Activated CD4-positive, alpha-beta T cell treated with anti-CD3 and anti-CD28 coated beads, Interleukin-2, amount 10 ng/mL, durations not matched to agents 7 days and 5 days (primary cell): ENCODE measurements around the gene GYG2. TPM values are rescaled to one million over a fixed set of nuclear protein-coding genes. Genes with fewer than 3 reads are reported as not detected.
"Not testable (repeated sequence)": the region's sequence is repeated elsewhere in the genome, so short reads cannot be mapped to it uniquely, and the experiment has no call there.

ENCODE experiments used
- CTCF ChIA-PET: fragments of 350-600 bp; sonication (Branson Sonifier 250); formaldehyde crosslinking; loops from one replicate; lab custom pipeline; 2021; ENCODE audit warnings: antibody characterized with exemption; lab: Charles Lee
- POLR2A ChIA-PET: fragments of 350-600 bp; sonication (Branson Sonifier 250); formaldehyde crosslinking; loops from one replicate; lab custom pipeline; 2021; ENCODE audit warnings: antibody characterized with exemption; lab: Charles Lee
- DNase-seq: peaks from one replicate; pipeline ENCODE4 v3.0.0-alpha.2; 2020
- H3K27ac Mint-ChIP-seq: one replicate; pipeline ENCODE4 v1.8.0; 2021; ENCODE audit warnings: mild to moderate bottlenecking, moderate library complexity, mixed read lengths
- H3K27me3 Mint-ChIP-seq: one replicate; pipeline ENCODE4 v1.8.0; 2021; ENCODE audit warnings: mixed read lengths
- H3K36me3 Mint-ChIP-seq: one replicate; pipeline ENCODE4 v1.8.0; 2021; ENCODE audit warnings: low read depth, mixed read lengths
- H3K4me1 Mint-ChIP-seq: one replicate; pipeline ENCODE4 v1.8.0; 2021; ENCODE audit warnings: mixed read lengths
- H3K4me3 Mint-ChIP-seq: one replicate; pipeline ENCODE4 v1.8.0; 2021; ENCODE audit warnings: mild to moderate bottlenecking, moderate library complexity, mixed read lengths
- H3K9me3 Mint-ChIP-seq: one replicate; pipeline ENCODE4 v1.8.0; 2021; ENCODE audit warnings: mixed read lengths
- total RNA-seq, 2 experiments: library from RNA; stranded (reverse); gene quantifications; one replicate each; pipeline ENCODE4 v1.2.3, GENCODE V29; 2021

Gene GYG2
- total RNA-seq: not detected

- ChIA-PET POLR2A (no interaction called here), CTCF (no interaction called here)
- H3K36me3 Mint-ChIP-seq: no peaks in the 10 kb centered on the region
- H3K9me3 Mint-ChIP-seq: no peaks in the 10 kb centered on the region
- no peak within 1 kb of the TSS for H3K4me3 Mint-ChIP-seq
- no peak for DNase-seq
- H3K4me1 Mint-ChIP-seq: no peaks in the 10 kb centered on the region
- H3K27me3 Mint-ChIP-seq: peaks cover 2% of the 10 kb centered on the region
- H3K27ac Mint-ChIP-seq: no peak within 1 kb of the TSS
Observed at GRCh38 chrX:2828344-2828958, at the start of gene GYG2. TSS of gene GYG2 (plus strand) at chrX:2828930. CDS start at chrX:2830189, 1,259 bp downstream.

GRCh38 chrX:2780472-2781225, 48.1 kb upstream of the GYG2 start:
- DNase-seq, H3K36me3 Mint-ChIP-seq, H3K4me3 Mint-ChIP-seq, CTCF ChIA-PET, POLR2A ChIA-PET, H3K27me3 Mint-ChIP-seq, H3K9me3 Mint-ChIP-seq, H3K27ac Mint-ChIP-seq: not testable (repeated sequence)
- H3K4me1 Mint-ChIP-seq: peaks cover 10% of the 10 kb centered on the region

GRCh38 chrX:2781226-2781571, 47.5 kb upstream of the GYG2 start:
- ChIA-PET POLR2A (no interaction called here), CTCF (no interaction called here)
- DNase-seq: no peak
- Mint-ChIP-seq H3K4me1 (peaks cover 10% of the 10 kb centered on the region), H3K9me3 (no peaks in the 10 kb centered on the region), H3K36me3 (no peaks in the 10 kb centered on the region), H3K27me3 (peaks cover 7% of the 10 kb centered on the region), H3K4me3 (no peak overlapping the region), H3K27ac (no peak overlapping the region)

GRCh38 chrX:2781698-2782097, 47.0 kb upstream of the GYG2 start:
- CTCF ChIA-PET: no interaction called here
- DNase-seq: no peak
- Mint-ChIP-seq H3K4me1 (peaks cover 10% of the 10 kb centered on the region), H3K4me3 (no peak overlapping the region), H3K9me3 (no peaks in the 10 kb centered on the region), H3K27me3 (peaks cover 7% of the 10 kb centered on the region), H3K36me3 (no peaks in the 10 kb centered on the region), H3K27ac (no peak overlapping the region)
- POLR2A ChIA-PET: no interaction called here

- Mint-ChIP-seq H3K9me3 (no peaks in the 10 kb centered on the region), H3K27me3 (peaks cover 5% of the 10 kb centered on the region), H3K27ac (no peak overlapping the region), H3K4me3 (no peak overlapping the region), H3K36me3 (no peaks in the 10 kb centered on the region), H3K4me1 (peaks cover 10% of the 10 kb centered on the region)
- no peak for DNase-seq
- ChIA-PET POLR2A (no interaction called here), CTCF (no interaction called here)
Observed at GRCh38 chrX:2782171-2782570, 46.6 kb upstream of the GYG2 start.

GRCh38 chrX:2782778-2783177, 46.0 kb upstream of the GYG2 start:
- no peaks in the 10 kb centered on the region for H3K36me3 Mint-ChIP-seq
- no peak overlapping the region for H3K4me3 Mint-ChIP-seq
- POLR2A ChIA-PET: no interaction called here
- CTCF ChIA-PET: interaction anchor here (0.6 kb wide), 1 partner anchor 133 kb away, joined by 4 read pairs; no protein-coding TSS in a partner anchor
- H3K27ac Mint-ChIP-seq: no peak overlapping the region
- peaks cover 10% of the 10 kb centered on the region for H3K4me1 Mint-ChIP-seq
- no peak for DNase-seq
- H3K27me3 Mint-ChIP-seq: peaks cover 4% of the 10 kb centered on the region
- no peaks in the 10 kb centered on the region for H3K9me3 Mint-ChIP-seq

GRCh38 chrX:2784026-2784425, 44.7 kb upstream of the GYG2 start:
- CTCF ChIA-PET: no interaction called here
- Mint-ChIP-seq H3K27ac (no peak overlapping the region), H3K36me3 (no peaks in the 10 kb centered on the region), H3K4me3 (no peak overlapping the region), H3K27me3 (peaks cover 4% of the 10 kb centered on the region), H3K9me3 (no peaks in the 10 kb centered on the region), H3K4me1 (peaks cover 10% of the 10 kb centered on the region)
- POLR2A ChIA-PET: no interaction called here
- DNase-seq: no peak

GRCh38 chrX:2785538-2785937, 43.2 kb upstream of the GYG2 start:
- ChIA-PET CTCF (interaction anchor here (0.9 kb wide), 1 partner anchor 16 kb away, joined by 4 read pairs; no protein-coding TSS in a partner anchor), POLR2A (no interaction called here)
- no peak overlapping the region for H3K27ac Mint-ChIP-seq
- no peak overlapping the region for H3K4me3 Mint-ChIP-seq
- H3K9me3 Mint-ChIP-seq: no peaks in the 10 kb centered on the region
- H3K27me3 Mint-ChIP-seq: peaks cover 2% of the 10 kb centered on the region
- H3K4me1 Mint-ChIP-seq: peaks cover 10% of the 10 kb centered on the region
- no peak for DNase-seq
- no peaks in the 10 kb centered on the region for H3K36me3 Mint-ChIP-seq

- H3K36me3 Mint-ChIP-seq: no peaks in the 10 kb centered on the region
- no peak for DNase-seq
- H3K9me3 Mint-ChIP-seq: no peaks in the 10 kb centered on the region
- peaks cover 2% of the 10 kb centered on the region for H3K27me3 Mint-ChIP-seq
- H3K27ac Mint-ChIP-seq: no peak overlapping the region
- H3K4me1 Mint-ChIP-seq: no peaks in the 10 kb centered on the region
- no peak overlapping the region for H3K4me3 Mint-ChIP-seq
- CTCF ChIA-PET: no interaction called here
- POLR2A ChIA-PET: no interaction called here
Observed at GRCh38 chrX:2788980-2789379, 39.8 kb upstream of the GYG2 start.

- ChIA-PET POLR2A (no interaction called here), CTCF (no interaction called here)
- Mint-ChIP-seq H3K4me1 (no peaks in the 10 kb centered on the region), H3K36me3 (no peaks in the 10 kb centered on the region), H3K27me3 (peaks cover 2% of the 10 kb centered on the region), H3K4me3 (no peak overlapping the region), H3K27ac (no peak overlapping the region), H3K9me3 (no peaks in the 10 kb centered on the region)
- no peak for DNase-seq
Observed at GRCh38 chrX:2789569-2789968, 39.2 kb upstream of the GYG2 start.

- H3K36me3 Mint-ChIP-seq: no peaks in the 10 kb centered on the region
- POLR2A ChIA-PET: no interaction called here
- no peaks in the 10 kb centered on the region for H3K4me1 Mint-ChIP-seq
Observed at GRCh38 chrX:2793752-2794151, 35.0 kb upstream of the GYG2 start.

GRCh38 chrX:2794336-2794735, 34.4 kb upstream of the GYG2 start:
- POLR2A ChIA-PET: no interaction called here
- no peaks in the 10 kb centered on the region for H3K36me3 Mint-ChIP-seq
- H3K9me3 Mint-ChIP-seq: no peaks in the 10 kb centered on the region
- CTCF ChIA-PET: no interaction called here
- no peaks in the 10 kb centered on the region for H3K4me1 Mint-ChIP-seq
- H3K4me3 Mint-ChIP-seq: no peak overlapping the region
- no peak overlapping the region for H3K27ac Mint-ChIP-seq
- no peaks in the 10 kb centered on the region for H3K27me3 Mint-ChIP-seq
- no peak for DNase-seq

More at GRCh38 chrX:2793752-2794151, 35.0 kb upstream of the GYG2 start:
- CTCF ChIA-PET: no interaction called here
- Mint-ChIP-seq H3K4me3 (no peak overlapping the region), H3K27me3 (no peaks in the 10 kb centered on the region), H3K9me3 (no peaks in the 10 kb centered on the region), H3K27ac (no peak overlapping the region)
- no peak for DNase-seq

- H3K4me3 Mint-ChIP-seq, H3K27me3 Mint-ChIP-seq, H3K36me3 Mint-ChIP-seq, H3K27ac Mint-ChIP-seq, H3K4me1 Mint-ChIP-seq, CTCF ChIA-PET, POLR2A ChIA-PET, DNase-seq, H3K9me3 Mint-ChIP-seq: not testable (repeated sequence)
Observed at GRCh38 chrX:2796808-2797207, 31.9 kb upstream of the GYG2 start.
